ENCODE measurements around the gene HOXB6. TPM values are rescaled to one million over a fixed set of nuclear protein-coding genes. Genes with fewer than 3 reads are reported as not detected.

The HOXB6 gene
- total RNA-seq, 2 donors from 2014 or later, result 0.82 to 2.6 TPM

DNA sequence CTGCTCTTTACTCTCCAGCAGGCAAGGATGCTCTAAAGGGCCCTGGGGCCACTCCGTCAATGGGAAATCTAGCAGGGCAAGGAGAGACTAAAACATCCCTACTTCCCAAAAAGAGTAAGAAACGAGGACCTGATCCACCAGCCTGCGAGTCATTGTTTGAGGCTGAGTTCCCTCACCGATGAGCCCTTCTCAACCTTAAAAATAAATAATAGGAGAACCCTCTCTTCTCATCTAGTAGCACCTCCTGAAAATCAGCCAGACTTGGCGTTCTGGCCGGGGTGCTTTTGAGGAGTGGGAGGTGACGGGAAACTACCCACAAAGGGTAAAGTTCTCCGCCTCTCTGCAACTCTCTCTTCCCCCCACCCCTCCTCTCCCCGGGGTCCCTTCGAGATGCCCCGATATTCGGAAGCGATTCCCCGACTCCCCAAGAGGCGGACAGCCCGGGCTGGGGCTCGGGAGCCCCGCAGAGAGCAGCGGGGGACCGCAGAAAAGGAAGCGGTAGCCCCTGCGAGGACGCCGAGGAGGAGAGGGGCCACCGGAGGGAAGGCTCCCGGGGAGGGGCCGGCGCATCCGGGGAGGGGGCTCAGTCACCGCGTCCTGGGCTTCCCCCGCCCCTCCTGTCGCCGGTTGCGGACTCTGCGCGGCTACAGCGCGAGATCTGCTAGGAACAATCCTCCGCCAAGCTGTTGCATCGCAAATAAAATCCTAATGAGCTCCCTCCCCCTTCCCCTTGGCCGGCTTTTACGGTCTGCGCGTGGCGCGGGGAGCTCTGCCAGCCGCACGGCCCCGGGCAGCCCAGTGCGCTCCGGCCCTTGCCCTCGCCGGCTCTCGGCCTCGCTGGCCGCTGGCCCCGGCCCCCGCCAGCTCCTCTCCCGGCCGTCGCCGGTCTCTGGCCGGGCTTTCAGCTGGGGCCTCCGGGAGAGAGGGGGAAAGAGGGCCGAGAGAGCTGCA, 20.0 kb upstream of the HOXB6 start:
- DNase-seq (ENCODE audit: low spot score), result no peak
- Histone ChIP-seq H3K27me3 (peaks cover 56 to 90% of the 10 kb centered on the region in 2 donors), H3K4me1 (peaks cover 0 to 27% of the 10 kb centered on the region in 2 donors), H3K4me3 (peak overlapping the region; percentile 8 to 40), H3K27ac (no peak overlapping the region), H3K9me3 (no peaks in the 10 kb centered on the region), H3K36me3 (no peaks in the 10 kb centered on the region)
- TF ChIP-seq, protein P1, sequence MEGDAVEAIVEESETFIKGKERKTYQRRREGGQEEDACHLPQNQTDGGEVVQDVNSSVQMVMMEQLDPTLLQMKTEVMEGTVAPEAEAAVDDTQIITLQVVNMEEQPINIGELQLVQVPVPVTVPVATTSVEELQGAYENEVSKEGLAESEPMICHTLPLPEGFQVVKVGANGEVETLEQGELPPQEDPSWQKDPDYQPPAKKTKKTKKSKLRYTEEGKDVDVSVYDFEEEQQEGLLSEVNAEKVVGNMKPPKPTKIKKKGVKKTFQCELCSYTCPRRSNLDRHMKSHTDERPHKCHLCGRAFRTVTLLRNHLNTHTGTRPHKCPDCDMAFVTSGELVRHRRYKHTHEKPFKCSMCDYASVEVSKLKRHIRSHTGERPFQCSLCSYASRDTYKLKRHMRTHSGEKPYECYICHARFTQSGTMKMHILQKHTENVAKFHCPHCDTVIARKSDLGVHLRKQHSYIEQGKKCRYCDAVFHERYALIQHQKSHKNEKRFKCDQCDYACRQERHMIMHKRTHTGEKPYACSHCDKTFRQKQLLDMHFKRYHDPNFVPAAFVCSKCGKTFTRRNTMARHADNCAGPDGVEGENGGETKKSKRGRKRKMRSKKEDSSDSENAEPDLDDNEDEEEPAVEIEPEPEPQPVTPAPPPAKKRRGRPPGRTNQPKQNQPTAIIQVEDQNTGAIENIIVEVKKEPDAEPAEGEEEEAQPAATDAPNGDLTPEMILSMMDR (IDR thresholded peaks at IDR 0.05), result no peak

- DNase-seq (ENCODE audit: low spot score), result no peak
- Histone ChIP-seq H3K27ac (no peak overlapping the region), H3K36me3 (no peaks in the 10 kb centered on the region), H3K9me3 (no peaks in the 10 kb centered on the region), H3K27me3 (peaks cover 58 to 92% of the 10 kb centered on the region in 2 donors), H3K4me1 (peaks cover 0 to 27% of the 10 kb centered on the region in 2 donors), H3K4me3 (no peak overlapping the region)
- TF ChIP-seq, protein P1 (IDR thresholded peaks at IDR 0.05), result no peak
These were observed 19.3 kb upstream of the HOXB6 start for GRCh38 chr17:48624118-48624517.

GRCh38 chr17:48623583-48623982, 18.8 kb upstream of the HOXB6 start:
- H3K27me3 ChIP-seq, result peaks cover 60 to 91% of the 10 kb centered on the region in 2 donors
- peaks cover 0 to 31% of the 10 kb centered on the region in 2 donors for H3K4me1 ChIP-seq
- no peak for DNase-seq (ENCODE audit: low spot score)

GRCh38 chr17:48622857-48623256, 18.1 kb upstream of the HOXB6 start:
- peaks cover 0 to 36% of the 10 kb centered on the region in 2 donors for H3K4me1 ChIP-seq
- no peak for DNase-seq (ENCODE audit: low spot score)
- H3K27me3 ChIP-seq, result peaks cover 61 to 89% of the 10 kb centered on the region in 2 donors
- H3K9me3 ChIP-seq, result no peaks in the 10 kb centered on the region
- H3K36me3 ChIP-seq, result no peaks in the 10 kb centered on the region
- TF ChIP-seq, protein P1 (IDR thresholded peaks at IDR 0.05), result no peak
- H3K4me3 ChIP-seq, result no peak overlapping the region
- no peak overlapping the region for H3K27ac ChIP-seq

More at GRCh38 chr17:48623583-48623982, 18.8 kb upstream of the HOXB6 start:
- no peaks in the 10 kb centered on the region for H3K36me3 ChIP-seq
- H3K4me3 ChIP-seq, result no peak overlapping the region
- no peaks in the 10 kb centered on the region for H3K9me3 ChIP-seq
- no peak overlapping the region for H3K27ac ChIP-seq
- TF ChIP-seq, protein P1 (IDR thresholded peaks at IDR 0.05), result no peak

DNA sequence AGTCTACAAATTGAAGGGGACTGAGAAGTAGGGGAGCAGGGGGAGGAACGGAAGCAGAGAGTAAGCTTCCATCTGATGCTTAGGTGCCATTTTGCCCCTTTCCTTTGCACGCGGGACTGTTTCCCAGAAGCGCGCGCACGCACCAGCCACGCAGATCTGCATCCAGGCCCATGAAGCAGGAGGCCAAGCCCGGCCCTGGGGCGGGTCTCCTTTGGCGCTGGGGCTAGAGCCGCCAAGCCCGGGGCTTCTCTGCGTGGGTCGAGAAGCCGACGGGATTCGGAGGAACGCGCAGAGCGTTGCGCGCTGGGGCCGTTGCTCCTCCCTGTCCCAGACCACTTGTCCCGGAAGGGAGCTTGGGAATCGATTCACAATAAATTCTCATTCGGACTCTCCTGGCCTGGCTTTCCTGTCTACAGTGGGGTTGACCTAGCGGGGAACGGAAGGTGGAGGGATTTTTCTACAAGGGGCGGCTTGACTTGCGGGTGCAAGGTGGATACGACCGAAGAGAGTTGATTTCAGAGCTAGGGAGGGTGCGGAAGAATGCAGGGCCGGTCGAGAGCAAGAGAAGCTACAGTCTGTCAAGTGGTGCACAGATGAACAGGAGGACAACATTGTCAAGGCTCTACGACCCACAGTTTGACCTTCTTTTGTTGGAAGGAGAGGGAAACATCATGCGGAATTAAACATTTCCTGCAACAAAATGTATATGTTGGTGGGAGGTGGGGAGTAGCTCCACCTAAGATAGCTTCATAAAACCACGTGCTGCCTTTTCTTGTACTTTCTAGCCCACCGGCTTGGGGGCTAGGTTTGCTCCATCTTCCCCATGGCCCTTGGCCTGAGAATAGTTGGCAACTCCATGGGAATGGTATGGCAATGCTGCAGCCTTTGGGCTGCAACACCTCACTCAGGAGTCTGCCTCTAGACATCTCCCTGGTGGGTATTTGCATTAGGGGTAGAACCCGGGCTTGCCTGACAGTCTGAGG, 16.9 kb upstream of the HOXB6 start:
- Histone ChIP-seq H3K36me3 (no peaks in the 10 kb centered on the region), H3K27me3 (peaks cover 58 to 88% of the 10 kb centered on the region in 2 donors), H3K4me1 (peaks cover 0 to 35% of the 10 kb centered on the region in 2 donors), H3K27ac (no peak overlapping the region), H3K9me3 (no peaks in the 10 kb centered on the region), H3K4me3 (no peak overlapping the region)
- DNase-seq (ENCODE audit: low spot score), result no peak
- TF ChIP-seq, protein P1 (IDR thresholded peaks at IDR 0.05), result no peak

Data from right atrium auricular region (tissue), 2 donors.